NCI-H526 treated with DMSO at 0.1 percent for 48 hours (cell line): ENCODE results near the gene CD82.

ENCODE experiments used
- DNase-seq: peaks from one replicate; lab custom pipeline; 2025; lab: John Stamatoyannopoulos, UW

The CD82 gene

DNA sequence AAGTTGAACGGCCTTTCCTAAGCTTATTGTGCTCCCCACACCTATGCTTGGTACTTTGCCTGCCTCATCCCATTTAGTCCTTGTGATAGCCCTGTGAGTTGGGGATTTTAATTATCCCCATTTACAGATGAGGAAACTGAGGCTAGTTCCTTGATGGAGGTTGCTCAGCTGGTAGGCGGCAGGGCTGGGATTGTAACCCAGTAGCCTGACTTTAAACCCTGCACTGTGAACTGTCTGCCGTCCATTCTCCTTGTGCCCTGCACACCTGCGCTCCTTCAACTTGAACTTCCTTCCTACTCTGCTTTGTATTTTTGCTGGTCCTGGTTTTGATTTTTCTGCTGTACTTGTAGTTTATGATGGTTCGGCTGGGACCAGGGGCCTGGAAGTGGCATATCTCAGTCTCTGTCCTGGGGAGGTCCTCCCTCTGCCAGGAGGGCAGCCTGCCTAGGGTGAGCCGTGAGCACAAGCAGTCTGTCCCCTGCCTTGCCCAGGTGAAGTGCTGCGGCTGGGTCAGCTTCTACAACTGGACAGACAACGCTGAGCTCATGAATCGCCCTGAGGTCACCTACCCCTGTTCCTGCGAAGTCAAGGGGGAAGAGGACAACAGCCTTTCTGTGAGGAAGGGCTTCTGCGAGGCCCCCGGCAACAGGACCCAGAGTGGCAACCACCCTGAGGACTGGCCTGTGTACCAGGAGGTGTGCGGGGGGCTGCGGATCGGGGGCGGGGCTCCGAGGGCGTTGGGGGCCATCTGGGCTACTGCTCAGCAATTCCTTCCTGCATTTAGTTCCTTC, 52.4 kb downstream of the CD82 start:
- DNase-seq, result no peak

DNA sequence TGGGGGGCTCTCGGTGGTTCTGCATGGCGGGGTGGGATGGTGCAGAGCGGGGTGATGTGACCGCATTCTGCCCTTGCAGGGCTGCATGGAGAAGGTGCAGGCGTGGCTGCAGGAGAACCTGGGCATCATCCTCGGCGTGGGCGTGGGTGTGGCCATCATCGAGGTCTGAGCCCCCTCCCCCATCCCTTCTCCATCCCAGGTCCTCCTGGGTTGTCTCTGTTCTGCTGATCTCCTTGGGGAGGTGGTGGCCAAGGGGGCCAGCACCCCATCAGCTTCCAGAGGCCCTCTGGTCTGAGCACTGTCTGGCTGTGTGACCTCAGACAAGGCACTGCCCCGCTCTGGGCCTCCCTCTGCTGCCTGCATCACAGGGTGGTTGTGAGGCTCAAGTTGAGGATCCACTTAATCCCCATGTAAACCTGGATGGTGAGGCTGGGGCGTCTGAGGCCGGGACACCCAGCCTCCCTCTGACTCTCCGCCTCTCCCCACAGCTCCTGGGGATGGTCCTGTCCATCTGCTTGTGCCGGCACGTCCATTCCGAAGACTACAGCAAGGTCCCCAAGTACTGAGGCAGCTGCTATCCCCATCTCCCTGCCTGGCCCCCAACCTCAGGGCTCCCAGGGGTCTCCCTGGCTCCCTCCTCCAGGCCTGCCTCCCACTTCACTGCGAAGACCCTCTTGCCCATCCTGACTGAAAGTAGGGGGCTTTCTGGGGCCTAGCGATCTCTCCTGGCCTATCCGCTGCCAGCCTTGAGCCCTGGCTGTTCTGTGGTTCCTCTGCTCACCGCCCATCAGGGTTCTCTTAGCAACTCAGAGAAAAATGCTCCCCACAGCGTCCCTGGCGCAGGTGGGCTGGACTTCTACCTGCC, 53.3 kb downstream of the CD82 start:
- DNase-seq, result no peak

DNA sequence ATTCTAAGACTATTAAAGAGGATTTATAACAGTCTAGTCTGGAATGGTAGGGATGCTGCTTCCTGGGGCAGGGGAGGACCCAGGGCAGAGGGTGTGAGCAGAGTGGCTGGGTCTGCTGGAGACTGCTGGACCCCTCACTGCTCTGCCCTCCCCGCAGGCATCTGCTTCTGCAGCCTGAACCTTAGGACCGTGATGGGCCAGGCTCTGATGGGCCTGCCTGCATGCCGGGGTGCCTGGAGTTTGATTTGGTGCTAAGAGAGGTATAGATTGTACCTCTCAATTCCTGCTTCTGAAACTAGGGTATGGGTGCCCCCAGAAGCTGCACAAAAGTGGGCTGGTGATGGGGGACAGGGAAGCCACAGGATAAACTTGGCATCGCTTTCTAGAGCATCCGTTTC, 54.9 kb downstream of the CD82 start:
- no peak for DNase-seq

DNA sequence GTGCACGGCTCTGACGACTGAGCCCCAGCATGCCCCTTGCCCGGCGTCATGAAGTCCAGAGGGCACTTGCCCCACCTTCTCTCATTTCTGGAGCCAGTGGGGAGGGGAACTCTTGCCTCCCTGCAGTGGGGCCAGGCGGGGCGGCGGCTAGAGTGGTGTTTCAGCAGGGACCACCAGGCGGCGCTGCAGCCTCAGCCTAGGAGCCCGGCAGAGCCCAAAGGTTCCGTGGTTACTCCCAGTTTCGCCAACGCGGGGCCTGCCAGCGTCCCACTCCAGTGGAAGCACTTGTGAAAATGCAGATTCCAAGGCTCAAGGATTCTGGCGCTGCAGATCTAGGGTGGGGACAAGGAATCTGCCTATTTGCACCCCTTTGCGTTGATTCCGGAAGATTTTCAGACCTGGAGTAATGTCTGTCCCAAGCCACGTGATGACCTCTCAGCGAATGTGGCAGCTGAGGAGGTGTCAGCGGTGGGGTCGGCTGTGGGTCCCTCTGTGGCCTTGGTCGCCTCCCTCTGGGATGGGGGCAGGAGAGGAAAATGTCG, 55.7 kb downstream of the CD82 start:
- DNase-seq, result peak; percentile 56

DNA sequence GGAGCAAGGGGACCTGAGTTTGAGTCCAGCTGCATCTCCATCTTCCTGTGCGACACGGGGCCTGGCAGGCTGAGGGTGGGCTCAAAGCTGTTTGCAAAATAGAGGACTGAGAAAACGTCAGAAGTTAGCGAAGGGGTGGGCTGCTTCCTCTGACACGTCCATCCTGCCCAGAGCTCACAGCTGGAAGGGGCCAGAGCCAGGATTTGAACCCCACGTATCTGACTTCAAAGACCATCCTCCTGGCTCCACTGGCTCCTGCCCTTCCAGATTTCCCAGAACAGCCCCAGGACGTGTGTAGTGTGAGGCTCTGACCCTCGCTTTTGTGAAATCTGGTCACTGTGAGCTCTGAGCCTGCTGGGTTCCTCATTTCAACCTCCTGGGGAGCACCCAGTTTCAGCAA, 56.3 kb downstream of the CD82 start:
- DNase-seq, result no peak

DNA sequence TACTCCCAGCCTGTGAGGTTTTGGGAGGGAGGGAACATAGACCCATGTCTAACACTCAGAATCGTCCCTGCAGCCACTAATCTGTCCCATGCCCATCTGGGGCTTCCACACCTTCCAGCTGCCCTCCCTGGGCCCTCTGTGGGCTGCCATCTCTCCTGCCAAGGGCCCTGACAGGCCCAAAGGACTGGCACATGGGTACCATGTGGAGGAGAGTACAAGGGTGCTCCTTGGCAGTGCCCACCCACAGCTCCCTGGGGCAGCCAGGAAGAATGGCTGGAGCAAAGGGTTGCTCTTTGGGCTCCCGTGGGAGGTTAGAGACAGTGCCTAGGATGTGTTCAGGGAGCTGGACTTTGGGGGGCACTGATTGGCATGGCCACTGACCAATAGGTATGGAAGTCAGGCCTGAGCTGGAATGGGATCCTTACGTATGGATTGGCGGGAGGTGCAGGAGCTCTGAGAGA, 56.8 kb downstream of the CD82 start:
- DNase-seq, result no peak

DNA sequence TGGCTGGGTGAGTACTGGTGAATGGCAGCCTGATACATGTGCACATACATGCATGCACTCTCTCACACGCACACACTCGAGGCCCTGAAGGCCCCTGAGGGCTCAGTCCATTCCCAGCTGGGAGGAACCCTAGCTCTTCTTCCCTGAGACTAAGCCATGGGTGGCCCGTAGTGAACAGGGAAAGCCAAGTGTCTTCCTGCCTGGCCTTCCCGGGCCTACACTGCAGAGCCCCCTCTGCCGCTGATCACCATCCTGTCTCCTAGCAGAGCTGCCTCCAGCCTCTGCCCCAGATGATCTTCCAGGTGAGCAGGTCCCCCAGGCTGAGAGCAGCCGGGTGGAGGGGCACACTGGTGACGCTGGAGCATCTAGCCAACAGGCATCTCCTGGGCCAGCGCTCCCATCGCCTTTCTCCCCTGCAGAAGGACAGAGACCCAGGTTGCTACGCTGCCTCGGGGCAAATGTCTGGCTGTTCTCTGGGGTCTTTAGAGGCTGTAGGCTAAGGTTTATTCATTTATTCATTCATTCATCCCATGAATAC, 57.3 kb downstream of the CD82 start:
- DNase-seq, result no peak

DNA sequence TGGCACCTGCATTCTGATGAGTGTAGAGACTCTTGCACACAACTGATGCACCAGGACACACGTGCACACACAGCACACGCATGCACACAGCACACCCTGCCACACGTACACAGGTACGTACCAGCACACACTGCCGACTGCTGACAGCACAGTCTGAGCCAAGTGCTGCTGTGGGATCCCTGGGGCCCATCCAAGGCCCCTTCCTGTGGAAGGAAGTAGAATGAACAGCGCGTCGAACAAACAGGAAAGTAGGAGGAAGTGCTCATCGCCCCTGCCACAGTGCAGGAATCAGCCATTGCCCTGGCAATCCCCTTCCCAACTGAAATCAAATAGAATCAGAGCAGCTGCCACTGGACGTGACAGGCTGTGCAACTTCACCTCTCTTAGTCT, 57.9 kb downstream of the CD82 start:
- DNase-seq, result no peak

DNA sequence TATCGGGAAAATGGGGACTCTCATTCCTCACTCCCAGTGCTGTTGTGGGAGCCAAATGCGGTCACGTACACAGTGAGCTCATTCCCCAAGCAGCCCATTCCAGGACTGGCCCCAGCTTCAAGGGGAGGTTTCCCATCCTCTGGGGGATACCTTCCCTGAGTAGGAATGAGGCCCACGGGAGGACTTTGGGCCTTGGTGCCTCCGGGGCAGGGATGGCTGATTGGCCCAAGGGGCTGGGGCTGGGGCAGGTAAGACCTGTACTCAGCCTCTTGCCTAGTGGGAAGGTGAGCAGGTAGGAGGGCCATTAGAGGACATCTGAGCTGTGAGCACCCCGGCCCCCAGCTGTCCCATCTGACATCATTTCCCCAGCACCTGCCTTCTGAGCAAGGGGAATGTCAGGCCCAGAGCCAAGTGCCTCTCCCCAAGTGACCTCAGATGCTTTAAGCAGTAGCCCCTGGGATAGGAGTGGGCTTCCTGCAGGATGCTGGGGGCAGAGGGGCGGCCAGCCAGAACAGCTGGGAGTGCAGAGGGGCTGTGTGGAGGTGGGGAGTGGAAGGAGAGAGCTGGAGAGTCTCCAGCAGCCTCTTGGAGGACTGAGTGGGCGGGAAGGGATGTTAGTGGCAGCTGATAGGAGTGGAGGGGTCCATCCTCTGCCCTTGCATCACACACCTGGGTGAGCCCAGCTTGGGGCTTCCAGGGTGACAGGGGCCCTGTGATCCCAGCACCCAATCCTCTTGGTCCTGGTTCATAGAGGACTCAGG, 58.4 kb downstream of the CD82 start:
- no peak for DNase-seq

DNA sequence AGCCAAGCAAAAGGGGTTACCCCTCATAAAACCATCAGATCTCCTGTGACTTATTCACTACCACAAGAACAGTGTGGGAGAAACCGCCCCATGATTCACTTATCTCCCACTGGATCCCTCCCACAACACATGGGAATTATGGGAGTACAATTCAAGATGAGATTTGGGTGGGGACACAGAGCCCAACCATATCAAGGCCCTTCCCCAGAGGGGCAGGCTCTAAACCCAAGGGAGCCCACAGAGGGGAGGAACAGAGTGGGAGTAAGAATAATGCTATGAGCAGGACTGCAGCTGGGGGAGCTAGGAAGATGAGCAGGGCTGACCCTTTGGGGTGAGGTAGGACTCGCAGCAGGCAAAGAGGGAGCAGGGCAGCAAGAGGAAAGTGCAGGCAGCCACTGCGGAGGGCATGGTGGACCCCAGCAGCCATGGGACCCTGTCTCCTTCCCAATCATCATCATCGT, 59.3 kb downstream of the CD82 start:
- DNase-seq, result no peak

DNA sequence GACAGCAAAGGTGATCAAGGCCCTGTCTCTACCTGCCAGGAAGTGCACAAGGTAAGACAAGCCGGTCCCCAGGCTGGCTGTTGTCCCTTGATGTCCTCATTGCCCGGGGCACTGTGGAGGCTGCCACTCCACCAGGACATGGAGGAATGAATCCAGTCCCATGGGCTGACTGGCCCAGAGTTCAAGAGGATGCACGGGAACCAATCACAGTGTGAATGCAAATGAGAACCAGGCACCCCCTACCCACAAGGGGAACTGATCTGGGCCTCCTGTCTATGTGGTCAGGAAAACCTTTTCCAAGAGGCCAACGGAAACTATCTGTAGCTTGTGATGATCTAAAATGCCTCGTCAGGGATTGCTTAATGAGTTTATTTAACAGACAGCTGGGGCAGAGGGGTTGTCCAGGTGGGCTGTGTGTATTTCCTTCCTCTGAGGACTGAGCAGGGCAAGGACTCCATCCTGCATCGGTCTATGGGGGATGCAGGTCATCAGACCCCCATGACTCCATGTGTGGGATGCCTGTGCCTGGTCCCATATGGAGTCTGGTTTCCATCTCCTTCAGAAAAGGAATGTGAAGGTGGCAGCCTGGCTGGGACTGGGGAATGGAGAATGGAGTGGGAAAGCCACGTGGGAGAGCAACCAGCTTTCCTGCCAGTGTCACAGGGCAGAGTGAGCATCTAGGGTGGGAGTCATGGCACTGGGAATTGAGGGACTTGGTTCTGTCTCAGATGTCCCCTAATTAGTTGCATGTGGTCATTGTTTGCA, 60.5 kb downstream of the CD82 start:
- DNase-seq, result no peak

DNA sequence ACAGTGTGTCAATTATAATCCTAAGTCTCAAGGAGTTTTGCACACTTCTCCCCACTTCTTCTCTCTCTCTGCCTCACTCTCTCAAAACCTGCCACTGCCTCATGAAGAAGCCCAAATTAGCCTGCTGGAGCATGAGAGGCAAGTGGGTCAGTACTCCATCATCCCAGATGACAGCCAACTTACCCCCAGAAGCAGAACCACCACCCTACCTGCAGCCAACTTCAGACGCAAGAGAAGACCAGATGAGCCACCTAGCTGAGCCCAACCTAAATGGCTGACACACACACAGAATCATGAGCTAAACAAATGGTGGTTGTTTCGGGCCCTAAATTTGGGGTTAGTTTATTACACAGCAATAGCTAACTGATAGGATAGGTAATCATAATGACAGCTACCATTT, 61.2 kb downstream of the CD82 start:
- no peak for DNase-seq

DNA sequence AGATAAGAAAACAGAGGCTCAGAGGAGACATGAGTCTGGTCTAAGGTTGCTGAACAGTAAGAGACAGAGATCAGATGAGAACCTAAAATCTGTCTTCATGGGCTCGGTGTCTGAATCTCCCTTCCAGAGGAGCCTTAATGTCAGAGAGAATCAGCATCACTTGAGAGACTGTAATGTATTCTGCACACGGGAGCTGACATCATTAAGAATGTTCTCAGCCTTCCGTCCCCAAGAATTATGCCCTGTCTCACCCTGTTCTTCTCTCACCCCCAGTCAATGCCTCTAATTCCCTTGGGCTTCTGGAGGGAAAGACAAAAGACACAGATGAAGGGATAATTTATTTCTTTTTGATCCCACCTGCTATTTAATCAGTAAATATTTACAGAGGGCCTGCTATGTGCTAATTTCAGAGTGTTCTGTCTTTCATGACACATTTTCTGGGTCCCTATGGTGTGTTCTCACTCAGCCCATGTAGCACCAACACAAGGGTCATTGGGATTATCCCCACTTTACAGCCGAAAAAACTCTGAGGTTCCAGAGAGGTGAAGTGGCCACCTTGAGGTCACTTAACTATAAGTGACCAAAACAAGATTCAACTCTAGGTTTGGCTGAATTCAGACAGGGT, 61.8 kb downstream of the CD82 start:
- DNase-seq, result no peak

DNA sequence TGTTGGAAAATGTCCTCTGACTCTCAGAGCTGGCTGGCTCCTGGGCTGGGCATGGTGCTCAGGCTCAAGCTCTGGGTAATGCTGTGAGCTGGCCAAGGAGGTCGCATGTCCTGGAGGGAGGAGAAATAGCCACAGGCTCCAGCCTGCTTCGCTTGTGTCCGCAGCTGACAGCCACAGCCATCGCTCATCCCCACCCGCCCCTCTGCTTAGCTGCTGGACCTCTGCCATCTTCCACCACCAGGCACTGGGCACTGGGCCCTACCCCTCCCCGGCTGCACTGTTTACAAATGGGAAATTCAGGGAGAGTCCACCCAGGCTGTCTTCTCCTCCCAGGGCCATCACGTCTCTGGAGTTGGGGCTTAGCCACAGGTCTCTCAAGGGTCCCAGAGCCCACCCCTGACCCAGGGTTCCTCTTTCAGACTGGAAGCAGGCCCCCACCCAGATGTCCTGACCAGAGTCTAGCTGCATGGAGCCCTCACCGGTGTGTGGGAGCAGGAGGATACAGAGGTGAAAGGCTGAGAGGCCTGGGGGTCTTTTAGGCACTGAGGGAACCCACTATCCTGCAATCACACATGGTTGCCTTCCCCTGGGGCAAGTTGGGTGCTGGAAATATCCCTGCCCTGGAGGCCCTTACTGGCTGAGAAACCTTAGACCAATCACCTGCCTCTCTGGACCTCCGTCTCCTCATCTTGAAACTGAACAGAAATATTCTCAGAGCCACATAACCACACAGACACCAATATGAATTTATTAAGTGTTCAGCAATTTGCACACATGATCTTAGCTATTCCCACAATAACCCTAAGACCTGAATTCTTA, 62.7 kb downstream of the CD82 start:
- DNase-seq, result no peak

DNA sequence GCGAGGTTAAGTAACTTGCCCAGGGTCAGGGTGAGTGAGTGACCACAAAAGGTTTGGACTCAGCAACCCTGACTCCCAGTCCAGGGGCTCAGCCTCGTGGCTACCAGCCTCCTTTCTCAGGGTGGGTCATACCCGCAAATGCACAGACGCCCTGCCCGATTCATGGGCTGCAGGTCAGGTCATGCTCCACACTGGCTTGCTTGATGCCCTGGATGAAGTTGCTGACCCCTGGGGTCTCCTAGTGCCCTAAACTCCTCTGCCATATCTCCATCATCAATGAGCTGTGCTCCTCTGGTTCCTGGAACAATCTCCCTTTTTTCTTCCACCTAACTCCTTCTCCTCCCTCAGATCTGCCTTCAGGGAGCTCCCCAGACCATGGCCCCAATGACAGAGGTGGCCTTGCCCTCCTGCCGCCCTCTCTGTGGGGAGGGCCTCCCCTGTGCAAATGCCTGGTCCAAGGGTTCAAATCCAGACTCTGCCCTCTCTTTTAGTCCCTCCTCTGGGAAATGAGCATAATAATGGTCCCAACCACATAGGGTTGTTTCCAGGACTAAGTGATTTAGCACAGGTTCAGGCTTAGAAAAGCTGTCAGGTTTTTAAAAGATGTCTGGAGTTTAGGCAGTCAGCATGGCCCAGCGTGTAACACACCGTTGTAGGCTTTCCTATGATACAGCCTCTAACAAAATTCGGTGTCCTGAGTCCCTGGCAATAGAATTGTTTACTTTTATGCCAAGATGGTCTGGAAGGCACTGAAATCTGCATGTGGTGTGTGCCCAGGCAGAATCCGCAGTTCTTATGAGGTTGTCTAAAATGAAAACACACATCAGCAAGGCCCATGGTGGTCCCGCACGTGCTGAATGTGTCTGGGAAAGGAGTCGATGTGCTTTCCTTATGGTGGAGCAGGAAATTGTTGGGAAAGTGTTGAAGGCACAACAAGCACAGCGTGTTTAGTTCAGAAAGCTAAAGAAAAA, 63.6 kb downstream of the CD82 start:
- no peak for DNase-seq

DNA sequence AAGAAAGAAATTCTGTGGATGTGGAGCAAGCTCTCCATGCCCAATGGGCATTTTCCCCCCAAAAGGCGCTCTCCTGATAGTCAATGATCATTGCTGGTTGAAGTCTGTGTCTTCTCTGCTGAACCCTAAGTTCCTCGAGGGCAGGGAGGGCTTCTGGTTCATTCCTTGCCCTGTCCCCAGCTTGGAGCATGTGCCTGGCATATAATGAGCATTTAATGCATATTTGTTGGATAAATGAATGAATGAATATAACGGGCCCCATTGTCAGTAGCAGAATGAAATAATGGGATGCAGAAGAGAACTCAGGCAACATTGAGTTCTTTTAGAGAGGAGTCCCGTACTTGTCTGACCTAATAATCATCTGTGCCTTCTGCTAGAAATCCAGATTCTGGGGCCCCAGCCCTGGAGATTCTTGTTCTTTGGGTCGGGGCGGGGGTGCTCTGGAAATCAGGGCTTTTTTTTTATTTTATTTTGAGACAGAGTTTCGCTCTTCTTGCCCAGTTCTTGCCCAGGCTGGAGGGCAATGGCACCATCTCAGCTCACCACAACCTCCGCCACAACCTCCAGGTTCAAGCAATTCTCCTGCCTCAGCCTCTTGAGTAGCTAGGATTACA, 64.4 kb downstream of the CD82 start:
- no peak for DNase-seq

DNA sequence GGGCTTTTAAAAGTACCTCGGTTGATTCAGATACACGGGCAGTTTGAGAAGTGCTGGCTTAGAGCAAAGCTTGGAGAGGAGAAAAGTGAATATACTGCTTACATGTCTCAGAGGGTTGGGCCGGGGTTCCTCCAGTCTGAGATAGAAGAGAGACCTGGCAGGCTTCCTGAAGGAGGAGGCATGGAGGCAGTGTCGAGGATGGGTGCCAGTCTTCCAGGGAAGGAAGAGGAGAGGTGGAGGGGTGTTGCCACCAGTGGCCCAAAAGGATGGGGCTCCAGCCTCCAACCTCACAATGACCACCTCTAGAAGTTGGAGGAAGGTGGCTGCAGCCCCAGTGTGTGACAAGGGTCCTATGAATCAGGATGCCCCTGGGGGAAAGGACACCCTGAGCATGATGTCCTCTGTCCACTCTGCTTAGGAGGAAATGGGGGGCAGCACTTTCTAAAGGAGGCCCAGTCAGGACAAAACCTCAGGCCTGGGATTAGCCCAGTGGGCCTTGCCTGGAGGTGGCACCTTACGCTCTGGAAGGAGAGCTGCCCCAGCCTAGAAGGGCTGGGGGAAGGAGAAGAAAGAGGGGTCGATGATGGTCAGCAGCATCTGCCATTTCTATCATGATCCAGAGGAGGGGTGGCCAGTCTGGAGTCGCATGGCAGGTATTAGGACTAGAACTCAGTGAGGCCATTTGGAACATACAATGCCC, 65.2 kb downstream of the CD82 start:
- no peak for DNase-seq
